Thoracic aorta (tissue), 2 donors: ENCODE measurements around the gene IQSEC1. TPM values are rescaled to one million over a fixed set of nuclear protein-coding genes. Genes with fewer than 3 reads are reported as not detected.

ENCODE experiments used
- ATAC-seq: fragments of 150-250 bp; one replicate; pipeline ENCODE4 v1.8.0; 2017; ENCODE audit warnings: low read depth; ENCODE audit not compliant: insufficient number of reproducible peaks, low FRiP score
- DNase-seq: peaks from one replicate; pipeline ENCODE4 v3.0.0-alpha.2; 2020; ENCODE audit warnings: low spot score
- H3K27ac ChIP-seq, 2 donors: fragments of 200-600 bp; sonication (generic); 1 replicate in 1 of 2; 2 replicates in 1 of 2; pipeline ENCODE4 v1.5.1; 2016; ENCODE audit warnings: mild to moderate bottlenecking in 2 of 2, moderate library complexity in 2 of 2
- H3K27me3 ChIP-seq: fragments of 200-600 bp; sonication (generic); replicated peaks from 2 replicates; pipeline ENCODE4 v1.6.0; 2016; ENCODE audit warnings: mild to moderate bottlenecking; ENCODE audit not compliant: insufficient read depth
- H3K36me3 ChIP-seq: fragments of 200-600 bp; sonication (generic); one replicate; pipeline ENCODE4 v1.5.1; 2016
- H3K4me1 ChIP-seq, 2 donors: fragments of 200-600 bp; sonication (generic); 1 replicate in 1 of 2; 2 replicates in 1 of 2; pipeline versions ENCODE4 v1.5.1 to v1.6.0; 2016; ENCODE audit warnings: low read depth in 2 of 2, mild to moderate bottlenecking in 1 of 2; ENCODE audit not compliant: control insufficient read depth in 1 of 2
- H3K4me3 ChIP-seq: fragments of 200-600 bp; sonication (generic); 2 replicates; pipeline ENCODE4 v1.5.1; 2016; ENCODE audit warnings: mild to moderate bottlenecking
- H3K9me3 ChIP-seq: fragments of 200-600 bp; sonication (generic); 2 replicates; pipeline ENCODE4 v1.5.1; 2016
- total RNA-seq, 2 donors: library from RNA; depleted of rRNA; stranded (reverse); fragments of >200 nt; gene quantifications; one replicate each; pipeline versions ENCODE4 v1.1.0 to v1.2.3, GENCODE V29; 2016
- TF ChIP-seq, protein P1 (sequence below): fragments of 200-600 bp; sonication (generic); IDR thresholded peaks from one replicate; pipeline ENCODE4 v1.5.1; 2019; ENCODE audit warnings: antibody characterized with exemption

IQSEC1 gene
- total RNA-seq, 2 donors from 2014 or later = 93.6 to 121 TPM

DNA sequence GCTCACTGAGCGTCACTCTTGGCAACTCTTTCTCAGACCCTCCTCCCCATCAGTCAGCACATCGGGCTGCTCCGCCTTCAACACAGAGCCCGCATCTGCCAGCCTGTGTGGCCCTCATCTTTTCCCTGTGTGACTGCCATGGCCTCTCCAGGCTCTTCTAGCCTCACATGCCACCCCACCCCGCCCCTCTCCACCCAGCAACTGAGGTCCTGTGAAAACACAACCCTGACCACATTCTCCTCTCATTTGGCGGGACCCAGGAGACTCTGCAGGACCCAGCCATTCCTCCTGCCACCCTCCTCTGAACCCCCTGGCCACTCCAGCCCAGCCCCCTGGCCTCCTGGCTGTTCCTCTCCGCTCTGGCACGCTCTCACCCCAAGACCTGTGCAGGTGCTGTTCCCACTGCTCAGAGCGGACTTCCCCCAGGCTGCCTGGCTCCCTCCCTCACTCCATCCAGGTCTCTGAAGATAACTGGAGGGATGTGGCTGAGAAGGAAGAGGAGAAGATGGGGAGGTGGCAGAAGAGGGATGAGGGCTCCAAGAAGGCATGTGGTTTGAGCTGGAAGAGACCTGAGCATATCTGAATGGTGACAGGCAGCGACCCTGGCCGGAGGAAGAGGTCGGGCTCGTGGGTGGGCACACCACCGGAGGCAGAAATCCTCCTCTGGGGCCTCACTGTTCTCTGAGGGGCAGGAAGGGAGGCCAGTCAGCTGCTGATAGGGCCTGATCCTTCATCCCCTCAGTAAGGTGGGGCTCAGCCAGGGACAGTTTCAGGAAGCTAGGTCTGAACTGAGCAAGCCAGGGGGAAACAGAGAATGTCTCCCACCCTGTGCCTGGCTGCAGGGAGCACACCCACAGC is 120.7 kb downstream of the IQSEC1 start:
- H3K4me3 ChIP-seq = no peak overlapping the region
- H3K27ac ChIP-seq = peak overlapping the region; percentile 86 to 91
- TF ChIP-seq, protein P1, sequence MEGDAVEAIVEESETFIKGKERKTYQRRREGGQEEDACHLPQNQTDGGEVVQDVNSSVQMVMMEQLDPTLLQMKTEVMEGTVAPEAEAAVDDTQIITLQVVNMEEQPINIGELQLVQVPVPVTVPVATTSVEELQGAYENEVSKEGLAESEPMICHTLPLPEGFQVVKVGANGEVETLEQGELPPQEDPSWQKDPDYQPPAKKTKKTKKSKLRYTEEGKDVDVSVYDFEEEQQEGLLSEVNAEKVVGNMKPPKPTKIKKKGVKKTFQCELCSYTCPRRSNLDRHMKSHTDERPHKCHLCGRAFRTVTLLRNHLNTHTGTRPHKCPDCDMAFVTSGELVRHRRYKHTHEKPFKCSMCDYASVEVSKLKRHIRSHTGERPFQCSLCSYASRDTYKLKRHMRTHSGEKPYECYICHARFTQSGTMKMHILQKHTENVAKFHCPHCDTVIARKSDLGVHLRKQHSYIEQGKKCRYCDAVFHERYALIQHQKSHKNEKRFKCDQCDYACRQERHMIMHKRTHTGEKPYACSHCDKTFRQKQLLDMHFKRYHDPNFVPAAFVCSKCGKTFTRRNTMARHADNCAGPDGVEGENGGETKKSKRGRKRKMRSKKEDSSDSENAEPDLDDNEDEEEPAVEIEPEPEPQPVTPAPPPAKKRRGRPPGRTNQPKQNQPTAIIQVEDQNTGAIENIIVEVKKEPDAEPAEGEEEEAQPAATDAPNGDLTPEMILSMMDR = no peak
- ATAC-seq = no peak
- H3K4me1 ChIP-seq = peaks cover 68 to 99% of the 10 kb centered on the region in 2 donors
- no peaks in the 10 kb centered on the region for H3K27me3 ChIP-seq
- H3K9me3 ChIP-seq = no peaks in the 10 kb centered on the region
- no peaks in the 10 kb centered on the region for H3K36me3 ChIP-seq
- DNase-seq = no peak

DNA sequence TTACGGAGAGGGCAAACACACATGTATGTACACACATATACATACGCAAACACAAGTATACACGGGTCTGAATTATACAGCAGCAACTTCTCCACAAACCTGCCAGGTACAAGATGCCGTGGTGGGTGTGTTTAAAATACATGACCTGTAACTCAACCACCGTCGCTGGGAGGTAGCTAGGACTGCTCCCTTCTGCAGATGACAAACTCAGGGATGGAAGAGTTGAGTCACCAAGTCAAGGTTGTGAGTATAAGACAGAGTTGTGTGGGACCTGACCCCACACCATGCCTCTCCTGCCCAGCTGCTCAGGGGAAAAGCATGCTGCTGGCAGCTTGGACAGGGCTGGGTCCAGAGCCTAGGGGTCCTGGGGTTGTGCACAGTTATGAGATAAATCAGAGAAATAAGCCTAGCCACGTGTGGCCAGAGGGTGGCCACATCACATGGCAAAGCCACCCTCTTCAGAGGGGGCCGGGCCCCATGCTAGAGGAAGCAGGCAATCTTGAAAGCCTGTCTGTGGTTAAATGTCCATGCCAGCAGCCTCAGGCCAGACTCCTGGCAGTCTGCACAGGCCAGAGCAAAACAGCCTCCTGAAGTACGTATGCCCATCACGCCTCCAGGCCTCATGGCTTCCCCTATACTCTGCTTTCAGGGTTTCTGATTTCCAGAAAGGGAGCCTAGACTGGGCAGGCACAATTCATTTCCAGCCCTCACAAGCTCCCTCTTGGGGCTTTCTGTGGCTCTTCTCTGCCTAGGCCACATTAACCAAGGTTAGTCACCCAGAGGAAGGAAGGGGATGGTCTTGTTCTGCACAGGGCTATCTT is 124.1 kb downstream of the IQSEC1 start:
- ATAC-seq (no peak), DNase-seq (no peak)
- Histone ChIP-seq H3K36me3 (no peaks in the 10 kb centered on the region), H3K27ac (peak overlapping the region; percentile 77 to 78), H3K27me3 (no peaks in the 10 kb centered on the region), H3K4me3 (no peak overlapping the region), H3K9me3 (no peaks in the 10 kb centered on the region), H3K4me1 (peaks cover 61 to 99% of the 10 kb centered on the region in 2 donors)
- TF ChIP-seq, protein P1 = no peak

DNA sequence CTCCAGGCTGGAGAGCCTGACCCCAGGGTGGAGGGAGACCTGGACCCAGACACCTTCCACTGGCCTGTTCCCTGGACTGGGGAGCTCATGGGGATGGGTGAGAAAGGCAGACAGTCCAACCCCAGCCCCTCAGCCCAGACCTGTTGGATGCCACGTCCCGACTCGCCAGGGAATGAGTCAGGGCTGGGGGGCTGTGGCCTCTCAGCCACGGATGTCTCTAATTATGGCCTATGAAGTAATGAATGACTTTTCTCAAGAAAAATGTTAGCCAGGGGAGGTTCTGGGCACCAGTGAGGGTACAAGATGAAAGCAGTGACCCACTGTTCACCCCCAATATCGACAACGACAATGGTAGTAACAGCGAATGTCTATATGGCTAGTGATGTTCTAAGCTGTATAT is 124.9 kb downstream of the IQSEC1 start:
- peak; percentile 32 for ATAC-seq
- H3K9me3 ChIP-seq = no peaks in the 10 kb centered on the region
- no peaks in the 10 kb centered on the region for H3K27me3 ChIP-seq
- no peak overlapping the region for H3K4me3 ChIP-seq
- TF ChIP-seq, protein P1 = no peak
- peak overlapping the region; percentile 77 to 78 for H3K27ac ChIP-seq
- no peaks in the 10 kb centered on the region for H3K36me3 ChIP-seq
- DNase-seq = no peak
- peaks cover 59 to 99% of the 10 kb centered on the region in 2 donors for H3K4me1 ChIP-seq

DNA sequence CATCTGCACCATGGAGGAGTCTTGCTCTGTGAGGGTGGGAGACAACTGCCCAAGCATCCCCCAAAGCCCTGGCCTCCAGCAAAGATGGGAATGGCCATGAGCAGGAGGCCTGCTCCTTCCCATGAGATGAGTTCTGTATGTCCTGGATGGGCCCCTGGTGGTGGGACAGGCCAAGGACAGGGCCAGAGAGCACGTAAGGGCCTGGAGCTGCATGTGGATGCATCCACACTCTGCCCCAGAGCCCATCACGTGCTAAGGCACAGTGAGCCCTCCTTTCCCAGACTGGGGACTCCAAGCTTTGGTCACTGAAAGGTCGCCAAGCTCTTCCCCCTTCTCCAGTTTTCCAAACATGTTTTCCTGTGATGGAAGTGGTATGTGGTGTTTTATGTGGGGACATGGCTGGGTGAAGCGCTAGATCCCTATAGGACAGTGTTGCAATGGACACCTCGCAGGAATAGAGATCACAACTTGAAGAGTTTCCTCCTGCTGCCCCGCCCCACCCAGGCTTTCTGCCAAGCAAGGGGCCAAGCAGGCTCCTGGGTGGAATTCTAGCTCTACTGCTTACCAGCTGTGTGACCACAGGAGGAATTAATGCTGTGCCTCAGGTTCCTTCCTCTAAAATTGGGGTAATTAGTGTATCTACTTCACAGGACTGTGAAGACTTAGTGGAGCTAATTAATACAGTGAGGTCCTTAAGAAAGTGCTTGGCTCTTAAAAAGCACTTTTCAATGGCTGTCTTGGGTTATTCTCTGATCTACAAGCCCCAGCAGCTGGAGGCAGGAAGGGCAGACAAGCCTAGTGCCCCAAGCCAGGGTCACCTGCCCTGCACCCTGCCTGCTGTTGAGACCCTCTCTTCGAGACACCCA is 125.5 kb downstream of the IQSEC1 start:
- ATAC-seq = no peak
- peaks cover 58 to 97% of the 10 kb centered on the region in 2 donors for H3K4me1 ChIP-seq

More for the DNA sequence above, 125.5 kb downstream of the IQSEC1 start:
- H3K27ac ChIP-seq = peak overlapping the region; percentile 77 to 78
- TF ChIP-seq, protein P1 = peak; percentile 11
- no peaks in the 10 kb centered on the region for H3K9me3 ChIP-seq
- no peak for DNase-seq
- H3K27me3 ChIP-seq = no peaks in the 10 kb centered on the region
- H3K36me3 ChIP-seq = no peaks in the 10 kb centered on the region
- H3K4me3 ChIP-seq = no peak overlapping the region
